B cell (primary cell): Measurements from ENCODE around the gene FXYD4. TPM values are rescaled to one million over a fixed set of nuclear protein-coding genes. Genes with fewer than 3 reads are reported as not detected.

Experiments
- ATAC-seq: fragments of 200-7000 bp; cut with Tn5 transposase; one replicate; pipeline ENCODE4 v1.10.0; 2021; ENCODE audit warnings: low read depth, mild to moderate bottlenecking, moderate number of reproducible peaks, moderate library complexity
- CTCF ChIA-PET: fragments of 350-600 bp; sonication (Branson Sonifier 250); formaldehyde crosslinking; loops from one replicate; lab custom pipeline; 2021; ENCODE audit warnings: antibody characterized with exemption, inconsistent platforms; lab: Charles Lee
- POLR2A ChIA-PET: fragments of 350-600 bp; sonication (Branson Sonifier 250); formaldehyde crosslinking; loops from one replicate; lab custom pipeline; 2021; ENCODE audit warnings: antibody characterized with exemption; lab: Charles Lee
- DNase-seq: peaks from one replicate; pipeline ENCODE4 v3.0.0; 2013
- H2AFZ ChIP-seq: 2 replicates; pipeline ENCODE4 v1.6.1; 2012; ENCODE audit warnings: mild to moderate bottlenecking, low read depth, low read length; ENCODE audit not compliant: insufficient read depth, poor library complexity, severe bottlenecking
- H3K27ac ChIP-seq, 2 donors: 1 replicate in 1 of 2; 2 replicates in 1 of 2; pipeline ENCODE4 v1.5.1; 2012 to 2013; ENCODE audit warnings: low read length in 2 of 2, mild to moderate bottlenecking in 2 of 2, moderate library complexity in 1 of 2
- H3K27me3 ChIP-seq, 4 experiments: fragments of 200-600 bp in 1 of 4; sonication (generic) in 1 of 4; replicated peaks in 1 of 4; 1 replicate in 2 of 4; 2 replicates in 2 of 4; pipeline versions ENCODE4 v1.6.1 to v1.7.0; 2013 to 2016; ENCODE audit warnings: low read length in 3 of 4, mild to moderate bottlenecking in 2 of 4, mixed read lengths in 1 of 4, moderate library complexity in 1 of 4; ENCODE audit not compliant: insufficient read depth in 4 of 4, control insufficient read depth in 3 of 4; ENCODE audit errors: control extremely low read depth in 1 of 4
- H3K36me3 ChIP-seq, 2 experiments: replicated peaks in 1 of 2; 1 replicate in 1 of 2; 2 replicates in 1 of 2; pipeline versions ENCODE4 v1.6.1 to v1.7.1; 2013; ENCODE audit warnings: low read length in 1 of 2; ENCODE audit not compliant: insufficient read depth in 2 of 2, control insufficient read depth in 1 of 2; ENCODE audit errors: control extremely low read depth in 1 of 2, extremely low read depth in 1 of 2
- H3K4me1 ChIP-seq, 2 donors: fragments of 200-600 bp in 1 of 2; sonication (generic) in 1 of 2; 1 replicate in 1 of 2; 2 replicates in 1 of 2; pipeline versions ENCODE4 v1.5.1 to v1.6.1; 2013 to 2017; ENCODE audit warnings: low read length in 2 of 2; ENCODE audit not compliant: control insufficient read depth in 2 of 2, insufficient read depth in 2 of 2
- H3K4me2 ChIP-seq: replicated peaks from 2 replicates; pipeline ENCODE3; 2012; ENCODE audit warnings: mild to moderate bottlenecking, low read depth, low read length; ENCODE audit not compliant: poor library complexity, severe bottlenecking
- H3K4me3 ChIP-seq, 5 experiments: fragments of 200-600 bp in 1 of 5; sonication (generic) in 1 of 5; 1 replicate in 3 of 5; 2 replicates in 2 of 5; pipeline versions ENCODE4 v1.5.1 to v1.7.0; 2011 to 2016; ENCODE audit warnings: low read length in 4 of 5, mild to moderate bottlenecking in 4 of 5, low read depth in 2 of 5, control low read depth in 1 of 5, moderate library complexity in 1 of 5; ENCODE audit not compliant: insufficient read depth in 1 of 5; ENCODE audit errors: control extremely low read depth in 1 of 5, extremely low read depth in 1 of 5
- H3K79me2 ChIP-seq: fragments of 200-600 bp; sonication (generic); one replicate; pipeline ENCODE4 v1.6.0; 2016; ENCODE audit warnings: low read length; ENCODE audit not compliant: control insufficient read depth, insufficient read depth
- H3K9ac ChIP-seq: fragments of 200-600 bp; sonication (generic); 2 replicates; pipeline ENCODE4 v1.6.1; 2017; ENCODE audit warnings: mild to moderate bottlenecking, low read length, moderate library complexity
- H3K9me3 ChIP-seq, 3 donors: one replicate each; pipeline versions ENCODE4 v1.6.1 to v1.7.1; 2013; ENCODE audit warnings: low read length in 2 of 3; ENCODE audit not compliant: control insufficient read depth in 2 of 3, insufficient read depth in 1 of 3; ENCODE audit errors: control extremely low read depth in 1 of 3
- H4K20me1 ChIP-seq: 2 replicates; pipeline ENCODE4 v1.6.0; 2012; ENCODE audit warnings: mild to moderate bottlenecking, low read length; ENCODE audit not compliant: insufficient read depth, control insufficient read depth, poor library complexity, severe bottlenecking
- H3K27ac Mint-ChIP-seq: one replicate; pipeline ENCODE4 v1.8.0; 2021; ENCODE audit warnings: mixed read lengths
- H3K27me3 Mint-ChIP-seq: one replicate; pipeline ENCODE4 v1.8.0; 2021; ENCODE audit warnings: mixed read lengths
- H3K4me1 Mint-ChIP-seq: one replicate; pipeline ENCODE4 v1.8.0; 2021; ENCODE audit warnings: mixed read lengths
- H3K4me3 Mint-ChIP-seq: one replicate; pipeline ENCODE4 v1.8.0; 2021; ENCODE audit warnings: mixed read lengths
- H3K9me3 Mint-ChIP-seq: one replicate; pipeline ENCODE4 v1.8.0; 2022; ENCODE audit warnings: mixed read lengths; ENCODE audit not compliant: insufficient read depth
- CTCF ChIP-seq: fragments of 200-600 bp; IDR thresholded peaks from one replicate; pipeline ENCODE4 v1.8.0; 2022; ENCODE audit warnings: antibody characterized with exemption, mild to moderate bottlenecking
- EZH2 ChIP-seq: IDR thresholded peaks from 2 replicates; pipeline ENCODE4 v1.6.1; 2012; ENCODE audit warnings: borderline replicate concordance, low read depth, mild to moderate bottlenecking, moderate library complexity, low read length; ENCODE audit not compliant: insufficient read depth, poor library complexity, severe bottlenecking
- WGBS: methylation state at CpG from one replicate; pipeline ENCODE4 v1.1.5; 2013; ENCODE audit warnings: missing lambda C conversion rate; ENCODE audit not compliant: insufficient coverage; 5-methylcytosine and 5-hydroxymethylcytosine counted together
- intact Hi-C: fragments of 100-400 bp; cut with micrococcal nuclease; formaldehyde crosslinking; loops from one replicate; pipeline ENCODE4 v1.10.0; 2022
- polyA plus RNA-seq: library from polyadenylated mRNA; depleted of rRNA; stranded (reverse); fragments of >200 nt; gene quantifications from 2 replicates; pipeline ENCODE4 v1.2.3, GENCODE V29; 2012
- total RNA-seq, 2 donors: library from RNA; stranded (reverse); fragments of 120-200 nt in 1 of 2; gene quantifications; 1 replicate in 1 of 2; 2 replicates in 1 of 2; pipeline versions ENCODE4 v1.2.3 to v1.2.4, GENCODE V29; 2013 to 2022

The FXYD4 gene
- total and polyA plus RNA-seq, 2 donors (not counting 1 experiment from before 2014, with no cell fraction given) = not detected

GRCh38 chr10:43351301-43351700 lies 20.1 kb upstream of the FXYD4 start:
- no peak overlapping the region for H3K27ac ChIP-seq
- ChIA-PET CTCF (no interaction called here), POLR2A (no interaction called here)
- peaks cover 0 to 14% (median 4%) of the 10 kb centered on the region in 4 experiments for H3K27me3 ChIP-seq
- intact Hi-C loops = no loop called here
- no peaks in the 10 kb centered on the region for H3K36me3 ChIP-seq
- no peak overlapping the region for H3K9ac ChIP-seq
- no peak for TF ChIP-seq CTCF
- no peak for TF ChIP-seq EZH2
- no peak overlapping the region for H3K4me2 ChIP-seq
- ATAC-seq (no peak), DNase-seq (no peak)
- no peak overlapping the region for H3K27ac Mint-ChIP-seq
- no peak overlapping the region for H3K4me3 Mint-ChIP-seq
- no peak overlapping the region for H2AFZ ChIP-seq
- H3K4me1 Mint-ChIP-seq = peaks cover 6% of the 10 kb centered on the region
- no peaks in the 10 kb centered on the region for H3K79me2 ChIP-seq
- no peaks in the 10 kb centered on the region for H3K9me3 Mint-ChIP-seq
- H3K4me1 ChIP-seq = peaks cover 8 to 15% of the 10 kb centered on the region in 2 donors
- no peaks in the 10 kb centered on the region for H4K20me1 ChIP-seq
- H3K27me3 Mint-ChIP-seq = peaks cover 17% of the 10 kb centered on the region
- 76% methylated on average over 10 of the region's 14 CpGs for WGBS
- no peak overlapping the region for H3K4me3 ChIP-seq
- H3K9me3 ChIP-seq = no peaks in the 10 kb centered on the region

GRCh38 chr10:43352951-43353350 lies 18.5 kb upstream of the FXYD4 start:
- Histone ChIP-seq H3K9ac (no peak overlapping the region), H3K4me1 (peaks cover 8 to 15% of the 10 kb centered on the region in 2 donors), H3K27ac (no peak overlapping the region), H2AFZ (no peak overlapping the region), H3K4me2 (no peak overlapping the region), H4K20me1 (no peaks in the 10 kb centered on the region), H3K9me3 (no peaks in the 10 kb centered on the region), H3K27me3 (peaks cover 0 to 14% (median 4%) of the 10 kb centered on the region in 4 experiments), H3K4me3 (no peak overlapping the region), H3K79me2 (no peaks in the 10 kb centered on the region), H3K36me3 (no peaks in the 10 kb centered on the region)
- Mint-ChIP-seq H3K9me3 (no peaks in the 10 kb centered on the region), H3K4me1 (peaks cover 6% of the 10 kb centered on the region), H3K27ac (no peak overlapping the region), H3K4me3 (no peak overlapping the region), H3K27me3 (peaks cover 17% of the 10 kb centered on the region)
- ATAC-seq = no peak
- no peak for DNase-seq
- CTCF ChIA-PET = interaction anchor here (0.6 kb wide), 1 partner anchor 38 kb away, joined by 4 read pairs; no protein-coding TSS in a partner anchor
- no peak for TF ChIP-seq CTCF
- no peak for TF ChIP-seq EZH2
- intact Hi-C loops = no loop called here
- 100% methylated on average over 4 of the region's 7 CpGs for WGBS
- POLR2A ChIA-PET = no interaction called here
